ENCODE data around the gene MYO7B.

The MYO7B gene

DNA sequence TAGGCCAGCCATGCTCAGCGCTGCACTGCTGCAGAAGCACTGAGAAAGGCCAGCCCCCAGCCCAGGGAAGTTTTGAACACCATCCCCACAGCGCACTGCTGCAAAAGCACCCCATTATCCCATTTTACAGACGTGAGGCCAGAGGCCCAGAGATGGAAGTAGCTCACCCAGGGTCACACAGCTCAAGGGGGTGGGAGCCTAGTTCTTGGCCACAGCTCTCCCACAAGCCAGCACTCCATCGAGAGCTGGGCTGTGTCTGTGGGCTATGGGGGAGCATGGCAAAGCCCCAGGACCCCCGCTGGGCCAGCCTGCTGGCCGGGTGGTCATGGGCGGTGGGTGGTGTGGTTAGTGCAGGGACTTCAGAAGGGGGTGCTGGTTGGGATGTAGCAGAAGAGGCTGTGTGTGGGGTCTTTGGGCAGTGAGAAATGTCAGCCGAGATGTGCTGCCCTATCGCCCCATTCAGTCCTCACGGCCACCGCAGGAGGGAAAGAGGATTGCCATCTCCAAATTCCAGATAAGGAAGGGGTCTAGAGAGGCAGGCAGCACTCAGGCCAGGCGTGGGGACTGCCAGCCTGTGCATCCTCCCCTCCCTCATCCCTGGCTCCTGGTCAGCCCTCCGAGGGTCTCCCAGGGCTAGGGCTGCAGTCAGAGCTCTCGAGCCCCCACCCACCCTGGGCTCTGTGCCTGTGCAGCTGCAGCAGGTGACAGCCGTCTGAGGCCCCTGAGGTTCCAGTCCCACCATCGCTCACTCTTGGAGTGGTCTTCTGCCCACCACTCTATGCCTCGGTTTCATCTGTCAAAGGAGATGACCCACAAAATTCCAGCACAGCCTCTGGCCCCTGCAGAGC is 93.5 kb downstream of the MYO7B start:
- no peak for DNase-seq (ENCODE audit: extremely low read depth, low read depth)
- no peak overlapping the region for H3K4me3 ChIP-seq (replicated peaks; ENCODE audit: low read depth, low read length)
- TF ChIP-seq, protein P1, sequence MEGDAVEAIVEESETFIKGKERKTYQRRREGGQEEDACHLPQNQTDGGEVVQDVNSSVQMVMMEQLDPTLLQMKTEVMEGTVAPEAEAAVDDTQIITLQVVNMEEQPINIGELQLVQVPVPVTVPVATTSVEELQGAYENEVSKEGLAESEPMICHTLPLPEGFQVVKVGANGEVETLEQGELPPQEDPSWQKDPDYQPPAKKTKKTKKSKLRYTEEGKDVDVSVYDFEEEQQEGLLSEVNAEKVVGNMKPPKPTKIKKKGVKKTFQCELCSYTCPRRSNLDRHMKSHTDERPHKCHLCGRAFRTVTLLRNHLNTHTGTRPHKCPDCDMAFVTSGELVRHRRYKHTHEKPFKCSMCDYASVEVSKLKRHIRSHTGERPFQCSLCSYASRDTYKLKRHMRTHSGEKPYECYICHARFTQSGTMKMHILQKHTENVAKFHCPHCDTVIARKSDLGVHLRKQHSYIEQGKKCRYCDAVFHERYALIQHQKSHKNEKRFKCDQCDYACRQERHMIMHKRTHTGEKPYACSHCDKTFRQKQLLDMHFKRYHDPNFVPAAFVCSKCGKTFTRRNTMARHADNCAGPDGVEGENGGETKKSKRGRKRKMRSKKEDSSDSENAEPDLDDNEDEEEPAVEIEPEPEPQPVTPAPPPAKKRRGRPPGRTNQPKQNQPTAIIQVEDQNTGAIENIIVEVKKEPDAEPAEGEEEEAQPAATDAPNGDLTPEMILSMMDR (IDR thresholded peaks at IDR 0.05; ENCODE audit: low read depth, low read length, missing control alignments): no peak

DNA sequence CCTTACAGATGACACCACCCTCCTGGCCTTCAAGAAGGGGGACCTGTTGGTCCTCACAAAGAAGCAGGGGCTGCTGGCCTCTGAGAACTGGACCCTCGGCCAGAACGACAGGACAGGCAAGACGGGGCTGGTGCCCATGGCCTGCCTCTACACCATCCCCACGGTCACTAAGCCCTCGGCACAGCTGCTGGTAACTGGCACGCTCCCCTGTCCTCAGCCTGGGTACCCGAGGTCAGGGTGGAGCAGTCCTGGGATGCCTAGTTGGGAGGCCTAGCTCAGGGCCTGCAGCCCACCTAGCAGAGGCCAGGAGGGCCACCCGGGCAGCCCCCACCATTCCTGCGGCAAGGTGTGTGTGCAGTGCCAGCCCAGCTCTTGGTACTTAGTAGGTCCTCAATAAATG is 94.2 kb downstream of the MYO7B start:
- TF ChIP-seq, protein P1 (IDR thresholded peaks at IDR 0.05; ENCODE audit: low read depth, low read length, missing control alignments): no peak
- DNase-seq (ENCODE audit: extremely low read depth, low read depth): no peak
- H3K4me3 ChIP-seq (replicated peaks; ENCODE audit: low read depth, low read length): no peak overlapping the region

DNA sequence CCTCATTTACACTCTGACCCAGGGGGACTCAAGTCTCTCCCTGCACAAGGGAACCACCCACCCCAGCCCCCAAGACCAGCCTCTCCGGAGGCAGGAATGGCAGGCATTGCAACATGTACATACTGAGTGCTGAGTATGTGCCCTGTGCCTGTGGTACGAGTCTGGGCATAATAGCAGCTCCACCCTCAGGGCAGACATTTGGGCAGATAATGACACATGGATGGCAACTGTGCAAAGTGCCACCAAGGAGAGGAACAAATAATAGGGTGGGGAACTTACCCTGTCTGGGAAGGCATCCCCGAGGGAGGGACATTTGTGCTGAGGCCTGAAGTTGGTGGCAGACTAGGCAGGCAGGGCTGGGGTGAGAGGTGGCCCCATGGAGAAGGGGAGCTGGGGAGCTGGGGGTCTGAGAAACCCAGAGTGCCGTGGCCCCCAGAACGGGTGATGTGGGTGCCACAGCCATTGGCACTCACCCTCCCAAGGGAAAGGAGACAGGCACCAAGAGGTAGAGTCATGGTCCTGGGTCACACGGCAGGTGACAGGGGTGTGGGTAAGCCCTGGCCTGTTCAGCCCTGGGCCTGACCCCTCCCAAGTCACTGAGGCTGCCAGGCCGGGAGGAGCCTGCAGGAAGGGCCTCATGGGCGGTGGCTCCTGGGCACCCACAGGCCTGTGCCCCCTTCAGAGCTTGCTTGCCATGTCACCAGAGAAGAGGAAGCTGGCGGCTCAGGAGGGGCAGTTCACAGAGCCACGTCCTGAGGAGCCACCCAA is 94.8 kb downstream of the MYO7B start:
- TF ChIP-seq, protein P1 (IDR thresholded peaks at IDR 0.05; ENCODE audit: low read depth, low read length, missing control alignments): no peak
- no peak for DNase-seq (ENCODE audit: extremely low read depth, low read depth)

DNA sequence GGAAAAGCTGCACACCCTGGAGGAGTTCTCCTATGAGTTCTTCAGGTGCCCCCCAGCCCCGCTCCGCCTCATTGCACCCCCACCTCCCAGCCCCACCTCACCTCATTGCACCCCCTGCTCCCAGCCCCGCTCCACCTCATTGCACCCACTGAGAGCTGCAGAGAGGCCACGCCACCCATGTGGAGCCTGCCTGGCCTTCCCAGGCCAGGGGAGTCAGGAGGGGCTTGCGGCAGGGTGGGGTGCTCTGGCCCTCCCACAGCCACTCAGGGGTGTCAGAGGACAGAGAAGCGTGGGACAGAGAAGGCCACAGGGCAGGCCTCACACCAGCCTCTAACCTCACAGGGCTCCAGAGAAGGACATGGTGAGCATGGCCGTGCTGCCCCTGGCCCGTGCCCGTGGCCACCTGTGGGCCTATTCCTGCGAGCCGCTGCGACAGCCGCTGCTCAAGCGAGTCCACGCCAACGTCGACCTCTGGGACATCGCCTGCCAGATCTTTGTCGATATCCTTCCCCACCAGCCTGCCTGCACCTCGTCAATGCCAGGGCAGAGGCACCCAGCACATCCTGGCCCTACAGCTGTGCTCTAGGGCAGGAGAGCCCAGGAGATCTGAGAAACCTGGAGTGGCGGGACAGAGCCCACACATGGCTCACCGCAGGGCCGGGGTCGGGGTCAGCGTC is 95.5 kb downstream of the MYO7B start:
- TF ChIP-seq, protein P1 (IDR thresholded peaks at IDR 0.05; ENCODE audit: low read depth, low read length, missing control alignments): no peak
- DNase-seq (ENCODE audit: extremely low read depth, low read depth): no peak

More for the DNA sequence above, 94.8 kb downstream of the MYO7B start:
- no peak overlapping the region for H3K4me3 ChIP-seq (replicated peaks; ENCODE audit: low read depth, low read length)

DNA sequence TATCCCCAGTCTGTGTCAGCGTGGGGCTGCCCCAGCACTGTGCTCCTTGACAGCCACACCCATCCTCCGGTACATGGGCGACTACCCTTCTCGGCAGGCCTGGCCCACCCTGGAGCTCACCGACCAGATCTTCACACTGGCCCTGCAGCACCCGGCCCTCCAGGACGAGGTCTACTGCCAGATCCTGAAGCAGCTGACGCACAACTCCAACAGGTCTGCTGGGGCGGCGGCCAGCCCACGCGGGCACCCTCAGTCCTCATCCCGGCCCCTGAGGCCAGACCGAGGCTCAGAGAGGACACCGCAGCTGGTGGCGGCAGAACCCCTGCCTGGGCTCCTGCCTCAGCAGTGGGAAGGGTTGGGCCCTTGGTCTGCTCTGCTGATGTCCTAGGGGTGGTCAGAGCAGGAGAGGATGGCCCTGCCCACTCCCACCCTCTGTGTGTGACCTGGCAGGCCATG is 96.1 kb downstream of the MYO7B start:
- no peak overlapping the region for H3K4me3 ChIP-seq (replicated peaks; ENCODE audit: low read depth, low read length)
- DNase-seq (ENCODE audit: extremely low read depth, low read depth): no peak
- TF ChIP-seq, protein P1 (IDR thresholded peaks at IDR 0.05; ENCODE audit: low read depth, low read length, missing control alignments): no peak

More for the DNA sequence above, 95.5 kb downstream of the MYO7B start:
- H3K4me3 ChIP-seq (replicated peaks; ENCODE audit: low read depth, low read length): no peak overlapping the region

DNA sequence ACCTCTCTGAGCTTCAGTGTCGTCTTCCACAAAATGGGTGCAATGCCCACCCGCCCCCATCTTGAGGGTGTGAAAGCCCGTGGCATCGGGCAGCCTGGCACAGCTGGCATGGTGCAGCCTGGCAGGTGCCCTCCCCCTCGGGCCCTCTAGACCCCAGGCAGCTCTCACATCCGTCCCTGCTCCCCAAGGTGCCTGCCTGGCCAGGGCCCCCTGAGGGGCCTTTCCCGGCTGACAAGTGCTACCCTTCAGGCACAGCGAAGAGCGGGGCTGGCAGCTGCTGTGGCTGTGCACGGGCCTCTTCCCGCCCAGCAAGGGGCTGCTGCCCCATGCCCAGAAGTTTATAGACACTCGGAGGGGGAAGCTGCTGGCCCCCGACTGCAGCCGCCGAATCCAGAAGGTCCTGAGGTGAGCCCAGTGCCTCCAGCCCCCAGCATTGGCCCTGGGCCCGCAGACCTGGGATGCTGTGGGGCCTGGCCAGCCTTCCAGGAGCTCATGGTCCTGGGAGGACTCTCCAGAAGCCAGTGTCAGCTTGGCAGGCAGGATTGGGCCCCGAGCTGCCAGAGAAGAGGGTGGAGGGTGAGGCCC is 96.6 kb downstream of the MYO7B start:
- H3K4me3 ChIP-seq (replicated peaks; ENCODE audit: low read depth, low read length): no peak overlapping the region
- TF ChIP-seq, protein P1 (IDR thresholded peaks at IDR 0.05; ENCODE audit: low read depth, low read length, missing control alignments): no peak
- no peak for DNase-seq (ENCODE audit: extremely low read depth, low read depth)
